Keratinocyte (primary cell): ENCODE results near the gene FGD4.

Source experiments
- CTCF ChIP-seq, 3 experiments: IDR thresholded peaks in 1 of 3; conservative IDR thresholded peaks in 1 of 3; optimal IDR thresholded peaks in 1 of 3; 2 replicates in 2 of 3; 3 replicates in 1 of 3; pipeline versions ENCODE3 to v1.5.1; 2011; ENCODE audit warnings: low read length in 3 of 3, mild to moderate bottlenecking in 3 of 3, moderate library complexity in 2 of 3, control low read depth in 1 of 3, inconsistent platforms in 1 of 3; ENCODE audit not compliant: insufficient read depth in 2 of 3; ENCODE audit errors: extremely low read depth in 1 of 3
- EZH2 ChIP-seq: IDR thresholded peaks from one replicate; pipeline ENCODE4 v1.6.1; 2012; ENCODE audit warnings: inconsistent platforms, mild to moderate bottlenecking, low read length, moderate library complexity

GRCh38 chr12:32515137-32515873 lies 115.9 kb downstream of the FGD4 start:
- no peak for TF ChIP-seq CTCF (optimal IDR thresholded peaks at IDR 0.05 in 1 of 3, IDR thresholded peaks at IDR 0.05 in 1 of 3, conservative IDR thresholded peaks at IDR 0.05 in 1 of 3; ENCODE audit: extremely low read depth in 1 of 3, insufficient read depth in 2 of 3, low read length in 3 of 3)
- no peak for TF ChIP-seq EZH2
